Spinal cord (tissue), 10 donors: Measurements from ENCODE around the gene PLCL1. TPM values are rescaled to one million over a fixed set of nuclear protein-coding genes. Genes with fewer than 3 reads are reported as not detected.

Experiments used
- DNase-seq, 6 donors: peaks; one replicate each; pipeline versions ENCODE4 v3.0.0 to v3.0.0-alpha.2; 2013 to 2015; ENCODE audit warnings: low spot score in 6 of 6, low read depth in 4 of 6
- H3K27ac ChIP-seq: one replicate; pipeline ENCODE4 v1.5.1; 2013; ENCODE audit warnings: low read depth, low read length, control low read depth
- H3K27me3 ChIP-seq: one replicate; pipeline ENCODE4 v1.6.1; 2013; ENCODE audit warnings: low read length; ENCODE audit not compliant: control insufficient read depth, insufficient read depth
- H3K36me3 ChIP-seq: one replicate; pipeline ENCODE4 v1.6.1; 2013; ENCODE audit warnings: low read length; ENCODE audit not compliant: control insufficient read depth, insufficient read depth
- H3K4me1 ChIP-seq: one replicate; pipeline ENCODE4 v1.6.1; 2013; ENCODE audit warnings: low read length; ENCODE audit not compliant: control insufficient read depth, insufficient read depth
- H3K4me3 ChIP-seq: one replicate; pipeline ENCODE4 v1.5.1; 2013; ENCODE audit warnings: low read depth, low read length, control low read depth
- H3K9me3 ChIP-seq: one replicate; pipeline ENCODE4 v1.6.1; 2013; ENCODE audit warnings: low read length; ENCODE audit not compliant: control insufficient read depth, insufficient read depth
- WGBS: methylation state at CpG from one replicate; pipeline ENCODE4 v1.1.5; 2013; ENCODE audit warnings: missing lambda C conversion rate; ENCODE audit not compliant: insufficient coverage; 5-methylcytosine and 5-hydroxymethylcytosine counted together
- polyA plus RNA-seq, 2 donors: library from polyadenylated mRNA; unstranded; fragments of 120-200 nt; gene quantifications; one replicate each; pipeline ENCODE4 v1.2.1, GENCODE V29; 2013; ENCODE audit not compliant: insufficient read length in 2 of 2
- total RNA-seq, 2 donors: library from RNA; depleted of rRNA in 1 of 2; stranded (reverse); fragments of 120-200 nt in 1 of 2; fragments of >200 nt in 1 of 2; gene quantifications; one replicate each; pipeline versions ENCODE4 v1.2.3 to v1.2.4, GENCODE V29; 2013 to 2014
- donor health status: healthy.

Gene PLCL1
- total and polyA plus RNA-seq, 4 donors, result 9.5 to 22.0 (median 13.5) TPM

DNA sequence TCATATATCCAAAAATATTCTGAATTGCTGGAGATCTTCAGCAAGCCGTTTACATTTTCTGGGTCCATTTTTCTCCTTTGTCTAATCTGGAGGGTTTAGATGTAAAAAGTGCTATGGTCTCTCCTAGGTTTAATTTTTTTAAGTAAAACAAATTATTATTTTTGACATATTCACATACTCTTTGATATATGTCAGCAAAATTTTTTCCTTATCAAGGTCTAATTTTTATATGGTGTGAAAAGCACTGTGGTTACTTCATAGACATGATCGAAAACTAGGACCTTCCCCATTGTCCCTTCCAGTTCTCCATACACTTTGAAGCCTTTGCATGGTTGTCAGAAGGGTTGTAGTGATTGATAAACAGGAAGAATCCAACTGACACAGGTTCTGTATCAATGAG lies 168.2 kb downstream of the PLCL1 start:
- Histone ChIP-seq H3K27ac (no peak overlapping the region), H3K27me3 (no peaks in the 10 kb centered on the region)
- no CpG with 5 or more reads among the region's 2 CpGs for WGBS

DNA sequence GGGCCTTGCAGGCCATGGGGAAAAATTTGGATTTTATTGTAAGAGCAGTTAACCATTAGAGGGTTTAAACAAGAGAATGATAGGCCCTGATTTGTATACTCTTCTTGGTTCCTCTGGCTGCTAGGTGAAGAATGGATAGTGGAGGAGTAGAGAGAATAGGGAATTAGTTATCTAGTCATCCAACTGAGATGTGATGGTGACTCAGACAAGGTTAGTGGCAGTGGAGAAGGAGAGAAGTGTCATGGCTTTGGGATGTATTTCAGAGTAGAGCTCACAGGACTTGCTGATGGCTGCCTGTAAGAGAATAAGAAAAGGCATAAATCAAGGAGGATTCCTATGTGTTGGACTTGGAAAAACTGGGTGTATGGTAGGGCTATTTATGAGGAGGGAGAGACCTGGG lies 169.4 kb downstream of the PLCL1 start:
- no peak overlapping the region for H3K4me3 ChIP-seq
- H3K9me3 ChIP-seq, result no peaks in the 10 kb centered on the region
- no peaks in the 10 kb centered on the region for H3K4me1 ChIP-seq
- H3K36me3 ChIP-seq, result no peaks in the 10 kb centered on the region
- no peak for DNase-seq
- no peaks in the 10 kb centered on the region for H3K27me3 ChIP-seq
- no peak overlapping the region for H3K27ac ChIP-seq

More for the DNA sequence above, 168.2 kb downstream of the PLCL1 start:
- H3K9me3 ChIP-seq, result no peaks in the 10 kb centered on the region
- H3K36me3 ChIP-seq, result no peaks in the 10 kb centered on the region
- no peak for DNase-seq
- no peaks in the 10 kb centered on the region for H3K4me1 ChIP-seq
- H3K4me3 ChIP-seq, result no peak overlapping the region

DNA sequence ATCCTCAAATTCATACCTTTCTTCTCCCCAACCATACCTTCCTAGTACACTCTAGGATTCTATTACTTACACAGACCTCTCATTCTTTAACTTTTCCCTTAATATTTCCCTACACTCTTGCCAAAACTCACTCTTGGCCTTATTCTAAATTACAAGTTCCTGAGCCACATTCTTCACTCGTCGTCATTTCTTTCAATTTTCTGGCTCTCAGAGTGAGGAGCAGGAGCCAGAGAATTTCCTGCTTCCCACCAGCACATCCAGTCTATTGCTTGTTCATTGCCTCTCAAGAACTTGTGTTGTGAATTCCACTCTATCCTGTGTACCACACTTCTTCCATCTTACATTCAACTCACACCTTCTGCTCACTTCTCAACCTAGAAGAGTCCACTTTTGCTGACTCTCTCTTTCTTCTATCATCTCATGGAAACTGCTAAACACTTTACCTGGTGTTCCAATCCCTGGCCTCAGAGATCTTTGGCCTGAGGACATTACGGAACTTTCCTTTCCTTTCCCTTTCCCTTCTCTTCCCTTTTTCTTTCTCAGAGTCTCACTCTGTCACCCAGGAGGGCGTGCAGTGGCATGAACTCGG lies 171.6 kb downstream of the PLCL1 start:
- H3K4me3 ChIP-seq, result no peak overlapping the region
- H3K4me1 ChIP-seq, result no peaks in the 10 kb centered on the region
- DNase-seq, result peak in 1 of 6 donors; percentile 10
- WGBS, result 85% methylated on average over 5 of the region's 5 CpGs
- H3K27ac ChIP-seq, result no peak overlapping the region
- no peaks in the 10 kb centered on the region for H3K36me3 ChIP-seq
- H3K9me3 ChIP-seq, result no peaks in the 10 kb centered on the region
- H3K27me3 ChIP-seq, result no peaks in the 10 kb centered on the region

- Histone ChIP-seq H3K27me3 (no peaks in the 10 kb centered on the region), H3K4me3 (no peak overlapping the region), H3K4me1 (no peaks in the 10 kb centered on the region), H3K36me3 (no peaks in the 10 kb centered on the region), H3K9me3 (no peaks in the 10 kb centered on the region), H3K27ac (no peak overlapping the region)
- no peak for DNase-seq
- WGBS, result no CpG with 5 or more reads among the region's 4 CpGs
These were observed 174.6 kb downstream of the PLCL1 start for GRCh38 chr2:197978971-197979370.

DNA sequence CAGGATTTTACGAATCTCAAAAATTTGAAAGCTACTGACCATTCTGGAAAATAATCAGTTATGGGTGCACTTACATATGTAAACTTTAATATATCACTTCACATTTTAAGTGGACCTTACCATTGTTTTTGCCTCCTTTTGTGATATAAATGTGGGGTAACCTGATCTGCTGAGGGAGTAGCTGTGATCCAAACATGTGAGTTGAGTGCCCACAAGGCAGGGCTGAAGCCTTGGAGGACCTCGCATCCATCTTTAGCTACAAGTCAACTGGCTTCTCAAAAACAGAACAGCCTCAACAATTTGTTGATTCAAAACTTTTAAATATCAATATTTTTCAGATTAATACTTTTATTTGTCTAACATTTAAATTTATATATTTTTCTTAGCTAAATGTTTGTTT lies 178.2 kb downstream of the PLCL1 start:
- Histone ChIP-seq H3K9me3 (no peaks in the 10 kb centered on the region), H3K27me3 (no peaks in the 10 kb centered on the region), H3K27ac (no peak overlapping the region), H3K36me3 (no peaks in the 10 kb centered on the region), H3K4me1 (no peaks in the 10 kb centered on the region), H3K4me3 (no peak overlapping the region)
- no peak for DNase-seq
- no CpG with 5 or more reads among the region's 2 CpGs for WGBS

- H3K4me3 ChIP-seq, result no peak overlapping the region
- no peaks in the 10 kb centered on the region for H3K27me3 ChIP-seq
- peak in 1 of 6 donors; percentile 37 for DNase-seq
- H3K4me1 ChIP-seq, result no peaks in the 10 kb centered on the region
- no peaks in the 10 kb centered on the region for H3K36me3 ChIP-seq
- 100% methylated on average over 1 of the region's 2 CpGs for WGBS
- H3K9me3 ChIP-seq, result no peaks in the 10 kb centered on the region
- no peak overlapping the region for H3K27ac ChIP-seq
These were observed 180.7 kb downstream of the PLCL1 start for GRCh38 chr2:197985029-197985638.

- no peak overlapping the region for H3K27ac ChIP-seq
- no peaks in the 10 kb centered on the region for H3K36me3 ChIP-seq
- H3K9me3 ChIP-seq, result no peaks in the 10 kb centered on the region
- DNase-seq, result no peak
- H3K4me1 ChIP-seq, result no peaks in the 10 kb centered on the region
- no peak overlapping the region for H3K4me3 ChIP-seq
- H3K27me3 ChIP-seq, result no peaks in the 10 kb centered on the region
- WGBS, result no CpG with 5 or more reads among the region's 3 CpGs
These were observed 182.6 kb downstream of the PLCL1 start for GRCh38 chr2:197986977-197987376.

GRCh38 chr2:197990356-197990755 lies 186.0 kb downstream of the PLCL1 start:
- no peak for DNase-seq
- H3K36me3 ChIP-seq, result no peaks in the 10 kb centered on the region
- no CpG with 5 or more reads among the region's 2 CpGs for WGBS
- no peaks in the 10 kb centered on the region for H3K27me3 ChIP-seq
- H3K4me1 ChIP-seq, result no peaks in the 10 kb centered on the region
- H3K4me3 ChIP-seq, result no peak overlapping the region
- no peaks in the 10 kb centered on the region for H3K9me3 ChIP-seq
- no peak overlapping the region for H3K27ac ChIP-seq

DNA sequence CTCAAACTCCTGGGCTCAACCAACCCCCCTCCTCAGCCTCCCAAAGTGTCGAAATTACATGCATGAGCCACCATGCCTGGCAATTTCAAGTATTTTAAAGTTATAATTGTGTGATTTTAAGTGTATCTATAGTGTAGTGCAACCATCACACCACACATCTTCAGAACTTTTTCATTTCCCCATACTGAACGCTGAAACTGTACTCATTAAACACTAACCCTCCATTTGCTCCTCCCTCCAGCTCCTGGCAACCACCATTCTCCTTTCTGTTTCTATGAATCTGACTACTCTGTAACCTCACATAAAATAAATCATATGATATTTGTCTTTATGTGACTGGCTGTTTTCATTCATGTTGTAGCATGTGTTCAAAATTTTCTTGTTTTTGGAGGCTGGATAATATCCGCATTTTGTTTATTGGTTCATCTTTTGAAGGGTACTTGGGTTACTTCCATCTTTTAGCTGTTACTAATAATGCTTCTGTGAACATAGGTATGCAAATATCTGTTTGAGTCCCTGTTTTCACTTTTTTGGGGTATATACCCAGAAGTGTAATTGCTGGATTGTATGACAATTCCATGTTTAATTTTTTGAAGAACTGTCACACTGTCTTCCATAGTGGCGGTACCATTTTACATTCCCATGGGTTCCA lies 188.2 kb downstream of the PLCL1 start:
- Histone ChIP-seq H3K9me3 (no peaks in the 10 kb centered on the region), H3K4me1 (no peaks in the 10 kb centered on the region), H3K36me3 (no peaks in the 10 kb centered on the region), H3K4me3 (no peak overlapping the region), H3K27ac (no peak overlapping the region), H3K27me3 (no peaks in the 10 kb centered on the region)
- 90% methylated on average over 2 of the region's 4 CpGs for WGBS
- DNase-seq, result no peak

DNA sequence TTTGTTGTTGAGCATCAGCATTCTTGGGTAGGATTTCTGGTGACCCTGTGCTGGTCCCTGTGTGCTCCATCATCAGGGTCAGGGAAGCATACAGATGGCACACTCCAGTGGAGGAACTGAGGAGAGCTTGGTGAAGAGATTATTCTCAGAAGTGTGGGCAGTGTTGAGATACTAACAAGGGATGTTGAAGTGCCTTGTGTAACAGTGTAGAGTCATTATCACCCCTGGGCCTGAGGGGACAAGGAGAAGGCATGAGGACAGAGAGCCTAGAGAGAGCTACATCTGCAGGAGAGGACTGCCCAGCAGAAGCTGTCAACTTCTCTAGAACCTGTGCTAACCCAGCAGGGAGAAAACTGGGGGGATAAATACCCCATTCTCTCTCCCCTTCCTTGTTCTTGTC lies 189.0 kb downstream of the PLCL1 start:
- H3K4me3 ChIP-seq, result no peak overlapping the region
- no peaks in the 10 kb centered on the region for H3K9me3 ChIP-seq
- no peak for DNase-seq
- H3K27ac ChIP-seq, result no peak overlapping the region
- H3K36me3 ChIP-seq, result no peaks in the 10 kb centered on the region
- H3K4me1 ChIP-seq, result no peaks in the 10 kb centered on the region
- no peaks in the 10 kb centered on the region for H3K27me3 ChIP-seq
